ENCODE data around the gene ROMO1. TPM values are rescaled to one million over a fixed set of nuclear protein-coding genes. Genes with fewer than 3 reads are reported as not detected.

The ROMO1 gene
- total RNA-seq, 2 donors from 2014 or later, result 196 to 243 TPM

DNA sequence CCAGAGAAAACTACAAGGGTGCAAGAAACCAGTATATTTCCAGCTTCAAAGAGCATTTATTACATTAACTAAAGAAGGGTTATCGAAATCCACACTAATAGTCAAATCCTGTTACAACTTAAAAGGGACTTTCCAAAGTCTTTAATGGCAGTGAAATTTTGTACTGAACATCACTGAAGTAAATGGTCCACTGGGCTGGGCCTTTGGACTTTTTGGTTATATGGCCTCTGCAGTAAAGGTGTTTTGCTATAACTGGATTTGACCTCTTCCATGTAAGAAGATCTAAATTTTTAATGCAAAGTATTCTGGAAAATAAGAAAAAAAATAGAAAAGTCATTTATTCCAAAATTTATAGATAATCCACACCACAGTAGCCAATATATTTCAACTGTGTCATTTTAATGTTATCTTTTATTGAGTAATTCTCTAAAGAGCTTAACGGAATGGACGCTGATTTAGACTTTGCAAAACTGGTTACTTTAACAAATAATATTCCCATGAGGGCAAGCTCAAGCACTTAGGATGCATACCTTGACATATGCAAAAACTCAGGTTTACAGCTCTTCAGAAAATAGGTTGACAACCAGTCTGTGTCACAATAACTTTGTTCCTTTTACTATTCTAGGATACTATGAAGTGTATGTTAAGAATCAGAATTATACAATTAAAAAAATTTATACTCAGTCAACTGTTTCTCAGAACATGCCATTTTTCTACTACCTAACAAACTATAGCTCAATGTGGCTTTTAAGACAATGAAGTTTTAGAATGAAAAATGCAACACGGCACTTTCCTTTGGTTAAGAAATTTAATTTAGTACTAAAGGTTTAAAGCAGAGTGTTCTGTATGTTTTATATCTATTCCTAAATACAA is 35.8 kb downstream of the ROMO1 start:
- H3K4me1 ChIP-seq (ENCODE audit: control insufficient read depth in 1 of 2, low read depth in 2 of 2), result peaks cover 70 to 77% of the 10 kb centered on the region in 2 donors
- no peaks in the 10 kb centered on the region for H3K9me3 ChIP-seq
- H3K27me3 ChIP-seq (replicated peaks; ENCODE audit: insufficient read depth), result no peaks in the 10 kb centered on the region
- H3K36me3 ChIP-seq, result peaks cover 73% of the 10 kb centered on the region
- DNase-seq (ENCODE audit: low spot score), result no peak
- ATAC-seq (ENCODE audit: insufficient number of reproducible peaks, low FRiP score, low read depth), result no peak
- no peak overlapping the region for H3K4me3 ChIP-seq
- TF ChIP-seq, protein P1, sequence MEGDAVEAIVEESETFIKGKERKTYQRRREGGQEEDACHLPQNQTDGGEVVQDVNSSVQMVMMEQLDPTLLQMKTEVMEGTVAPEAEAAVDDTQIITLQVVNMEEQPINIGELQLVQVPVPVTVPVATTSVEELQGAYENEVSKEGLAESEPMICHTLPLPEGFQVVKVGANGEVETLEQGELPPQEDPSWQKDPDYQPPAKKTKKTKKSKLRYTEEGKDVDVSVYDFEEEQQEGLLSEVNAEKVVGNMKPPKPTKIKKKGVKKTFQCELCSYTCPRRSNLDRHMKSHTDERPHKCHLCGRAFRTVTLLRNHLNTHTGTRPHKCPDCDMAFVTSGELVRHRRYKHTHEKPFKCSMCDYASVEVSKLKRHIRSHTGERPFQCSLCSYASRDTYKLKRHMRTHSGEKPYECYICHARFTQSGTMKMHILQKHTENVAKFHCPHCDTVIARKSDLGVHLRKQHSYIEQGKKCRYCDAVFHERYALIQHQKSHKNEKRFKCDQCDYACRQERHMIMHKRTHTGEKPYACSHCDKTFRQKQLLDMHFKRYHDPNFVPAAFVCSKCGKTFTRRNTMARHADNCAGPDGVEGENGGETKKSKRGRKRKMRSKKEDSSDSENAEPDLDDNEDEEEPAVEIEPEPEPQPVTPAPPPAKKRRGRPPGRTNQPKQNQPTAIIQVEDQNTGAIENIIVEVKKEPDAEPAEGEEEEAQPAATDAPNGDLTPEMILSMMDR (IDR thresholded peaks at IDR 0.05), result no peak
- no peak overlapping the region for H3K27ac ChIP-seq

DNA sequence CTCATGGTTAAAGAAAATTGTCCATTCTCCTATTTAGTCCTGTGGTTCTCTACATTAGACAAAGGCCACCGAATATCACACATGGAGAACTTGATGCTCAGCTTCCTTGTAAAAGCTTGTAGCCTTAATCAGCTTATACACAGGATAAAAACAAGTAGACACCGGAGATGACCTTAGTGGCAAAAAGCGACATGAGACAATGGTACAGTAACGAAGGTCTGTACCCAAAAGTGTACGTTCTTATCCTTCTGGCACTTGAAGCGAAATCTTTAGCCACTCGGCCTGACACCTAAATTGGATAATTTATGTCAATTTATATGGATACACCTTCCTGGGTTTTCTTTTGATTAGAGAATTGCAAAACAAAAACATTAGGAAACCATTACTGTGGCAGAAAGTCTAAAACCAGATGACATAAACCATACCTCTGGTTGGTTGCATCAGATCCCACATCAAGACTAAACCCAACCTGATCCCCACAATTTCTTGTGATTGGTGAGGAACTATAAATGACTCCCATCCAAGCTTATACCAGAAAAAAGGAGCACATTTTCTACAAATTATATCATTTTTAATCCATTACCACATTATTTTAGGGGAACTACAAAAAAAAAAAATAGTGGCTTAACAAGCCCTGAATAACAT is 36.7 kb downstream of the ROMO1 start:
- H3K4me1 ChIP-seq (ENCODE audit: control insufficient read depth in 1 of 2, low read depth in 2 of 2), result peaks cover 70 to 74% of the 10 kb centered on the region in 2 donors

DNA sequence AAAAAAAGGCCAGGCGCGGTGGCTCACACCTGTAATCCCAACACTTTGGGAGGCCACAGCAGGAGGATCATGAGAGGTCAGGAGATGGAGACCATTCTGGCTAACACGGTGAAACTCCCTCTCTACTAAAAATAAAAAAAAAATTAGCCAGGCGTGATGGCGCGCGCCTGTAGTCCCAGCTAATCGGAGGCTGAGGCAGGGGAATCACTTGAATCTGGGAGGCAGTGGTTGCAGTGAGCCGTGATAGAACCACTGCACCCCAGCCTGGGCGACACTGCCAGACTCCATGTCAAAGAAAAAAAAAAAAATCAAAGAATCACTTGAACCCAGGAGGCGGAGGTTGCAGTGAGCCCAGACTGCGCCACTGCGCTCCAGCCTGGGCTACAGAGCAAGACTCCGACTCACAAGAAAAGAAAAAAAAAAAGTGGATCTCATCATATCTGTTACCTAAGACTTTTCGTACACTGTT is 38.7 kb downstream of the ROMO1 start:
- Histone ChIP-seq H3K4me1 (ENCODE audit: control insufficient read depth in 1 of 2, low read depth in 2 of 2) (peaks cover 60 to 65% of the 10 kb centered on the region in 2 donors), H3K4me3 (peak overlapping the region; percentile 25), H3K36me3 (peaks cover 63% of the 10 kb centered on the region), H3K9me3 (no peaks in the 10 kb centered on the region), H3K27me3 (replicated peaks; ENCODE audit: insufficient read depth) (no peaks in the 10 kb centered on the region), H3K27ac (no peak overlapping the region)
- ATAC-seq (ENCODE audit: insufficient number of reproducible peaks, low FRiP score, low read depth) (no peak), DNase-seq (ENCODE audit: low spot score) (no peak)
- TF ChIP-seq, protein P1 (IDR thresholded peaks at IDR 0.05), result no peak

More for the DNA sequence above, 36.7 kb downstream of the ROMO1 start:
- ATAC-seq (ENCODE audit: insufficient number of reproducible peaks, low FRiP score, low read depth) (no peak), DNase-seq (ENCODE audit: low spot score) (no peak)
- Histone ChIP-seq H3K9me3 (no peaks in the 10 kb centered on the region), H3K27ac (no peak overlapping the region), H3K36me3 (peaks cover 71% of the 10 kb centered on the region), H3K4me3 (peak overlapping the region; percentile 1), H3K27me3 (replicated peaks; ENCODE audit: insufficient read depth) (no peaks in the 10 kb centered on the region)
- TF ChIP-seq, protein P1 (IDR thresholded peaks at IDR 0.05), result no peak

DNA sequence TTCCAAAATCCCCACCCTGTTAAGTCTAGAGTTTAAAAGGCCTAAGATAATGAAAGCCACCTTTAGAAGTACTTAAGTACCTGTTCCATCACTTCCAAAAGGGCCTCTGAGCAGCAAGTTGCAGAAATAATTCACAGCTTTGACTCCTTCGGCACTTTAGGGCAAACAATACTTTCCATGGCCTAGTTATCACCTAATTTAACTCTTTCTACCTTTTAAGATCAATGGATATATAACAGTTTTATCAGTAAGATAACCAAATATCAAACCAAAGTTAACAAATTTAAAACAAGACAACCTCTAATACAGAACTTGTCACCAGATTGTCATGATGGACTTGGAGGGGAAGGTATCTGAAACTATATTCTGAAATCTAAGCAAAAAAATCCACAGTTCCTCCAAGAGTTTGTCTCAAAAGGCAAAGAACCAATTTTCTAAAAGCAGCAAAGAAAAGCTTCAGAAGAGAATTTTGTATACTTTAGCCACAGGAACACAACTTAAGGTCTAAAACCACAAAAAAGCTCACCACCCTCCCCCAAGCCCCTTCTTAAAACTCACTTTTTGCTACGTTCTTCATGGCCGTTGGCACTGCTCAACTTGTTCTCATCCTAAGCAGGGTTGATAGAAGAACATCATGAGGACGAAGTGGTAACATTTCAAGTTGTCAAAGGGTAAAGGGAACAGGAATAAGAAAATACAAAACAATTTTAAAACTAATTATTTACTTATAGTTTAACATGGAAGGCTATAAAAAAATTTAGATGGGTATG is 39.4 kb downstream of the ROMO1 start:
- Histone ChIP-seq H3K36me3 (peaks cover 56% of the 10 kb centered on the region), H3K27ac (no peak overlapping the region), H3K4me3 (peak overlapping the region; percentile 25), H3K27me3 (replicated peaks; ENCODE audit: insufficient read depth) (no peaks in the 10 kb centered on the region), H3K4me1 (ENCODE audit: control insufficient read depth in 1 of 2, low read depth in 2 of 2) (peaks cover 60 to 67% of the 10 kb centered on the region in 2 donors), H3K9me3 (no peaks in the 10 kb centered on the region)
- DNase-seq (ENCODE audit: low spot score) (no peak), ATAC-seq (ENCODE audit: insufficient number of reproducible peaks, low FRiP score, low read depth) (no peak)
- TF ChIP-seq, protein P1 (IDR thresholded peaks at IDR 0.05), result no peak

All from thoracic aorta (tissue), 2 donors.